ENCODE results near the gene NLRP1. TPM values are rescaled to one million over a fixed set of nuclear protein-coding genes. Genes with fewer than 3 reads are reported as not detected.
A peak's percentile ranks its signal among the peaks of the same experiment; 100 is the strongest.

Gene NLRP1
- total and polyA plus RNA-seq, 7 experiments from 2014 or later: 27.7 to 360 (median 241) TPM

DNA sequence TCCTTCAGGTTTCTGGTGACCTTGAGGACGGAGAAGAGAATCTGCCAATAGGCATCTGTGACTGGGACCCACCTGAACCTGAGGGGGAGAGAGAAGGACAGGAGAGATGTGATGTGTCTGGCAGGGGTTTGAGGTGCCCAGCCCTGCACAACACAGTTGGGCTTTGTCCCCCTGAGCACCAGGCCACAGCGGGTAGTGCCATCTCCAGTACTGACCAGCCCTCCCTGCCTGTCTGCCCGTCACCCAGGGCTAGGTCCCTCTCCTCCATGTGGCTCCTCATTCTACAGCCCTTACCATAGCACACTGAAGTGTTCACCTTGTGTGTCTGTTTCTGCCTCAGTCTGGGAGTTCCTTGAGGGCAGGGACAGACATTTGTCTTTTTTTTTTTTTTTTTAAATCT lies 30.8 kb downstream of the NLRP1 start:
- Histone ChIP-seq H3K27ac (ENCODE audit: low read depth, low read length) (no peak overlapping the region), H3K4me1 (ENCODE audit: control insufficient read depth in 2 of 2, insufficient read depth in 2 of 2, low read length in 2 of 2) (no peaks in the 10 kb centered on the region), H3K27me3 (ENCODE audit: control insufficient read depth in 2 of 2, insufficient read depth in 2 of 2, low read length in 2 of 2) (no peaks in the 10 kb centered on the region), H3K9me3 (ENCODE audit: control insufficient read depth in 2 of 3, low read length in 3 of 3) (no peaks in the 10 kb centered on the region), H3K4me3 (ENCODE audit: low read length) (no peak overlapping the region), H3K36me3 (ENCODE audit: control insufficient read depth in 2 of 3, insufficient read depth in 3 of 3, low read length in 3 of 3) (peaks cover 11 to 89% (median 20%) of the 10 kb centered on the region in 3 experiments)
- H3K4me1 Mint-ChIP-seq: peaks cover 16 to 46% (median 26%) of the 10 kb centered on the region in 7 donors
- no peak overlapping the region for H3K4me3 Mint-ChIP-seq
- ATAC-seq (no peak), DNase-seq (no peak)
- intact Hi-C loops (cut with micrococcal nuclease): no loop called here
- H3K27me3 Mint-ChIP-seq: no peaks in the 10 kb centered on the region
- H3K36me3 Mint-ChIP-seq: peaks cover 26 to 67% (median 56%) of the 10 kb centered on the region in 5 donors
- peaks cover 0 to 2% (median 0%) of the 10 kb centered on the region in 11 donors for H3K9me3 Mint-ChIP-seq
- H3K27ac Mint-ChIP-seq: peak overlapping the region in 5 of 9 donors; percentile 6 to 65 (median 48)
- ChIA-PET CTCF (no interaction called here), POLR2A (interaction anchor here (0.6 kb wide), 1 partner anchor 865 kb away, joined by 3 read pairs; no protein-coding TSS in a partner anchor)

DNA sequence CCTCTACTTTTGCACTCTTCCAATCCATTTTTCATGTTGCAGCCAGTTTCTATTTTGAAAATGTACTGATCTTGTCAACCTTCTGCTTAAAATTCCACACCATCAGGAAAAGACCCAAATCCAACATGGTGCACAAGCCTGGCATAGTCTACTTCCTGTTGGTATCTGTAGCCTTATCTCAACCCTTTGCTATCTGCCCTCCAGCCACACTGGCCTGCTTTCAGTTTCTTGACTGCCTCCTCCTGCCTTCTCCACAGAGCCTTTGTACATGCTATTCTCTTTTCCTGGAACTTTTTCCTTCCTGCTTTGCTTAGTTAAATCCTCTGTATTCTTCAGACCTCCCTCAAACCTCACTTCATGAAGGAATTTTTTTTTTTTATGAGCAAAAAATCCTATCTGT lies 31.5 kb downstream of the NLRP1 start:
- Histone ChIP-seq H3K4me1 (ENCODE audit: control insufficient read depth in 2 of 2, insufficient read depth in 2 of 2, low read length in 2 of 2) (no peaks in the 10 kb centered on the region), H3K27me3 (ENCODE audit: control insufficient read depth in 2 of 2, insufficient read depth in 2 of 2, low read length in 2 of 2) (no peaks in the 10 kb centered on the region), H3K4me3 (ENCODE audit: low read length) (no peak overlapping the region), H3K36me3 (ENCODE audit: control insufficient read depth in 2 of 3, insufficient read depth in 3 of 3, low read length in 3 of 3) (peaks cover 11 to 89% (median 20%) of the 10 kb centered on the region in 3 experiments), H3K9me3 (ENCODE audit: control insufficient read depth in 2 of 3, low read length in 3 of 3) (no peaks in the 10 kb centered on the region), H3K27ac (ENCODE audit: low read depth, low read length) (no peak overlapping the region)
- ChIA-PET CTCF (no interaction called here), POLR2A (interaction anchor here (0.6 kb wide), 1 partner anchor 865 kb away, joined by 3 read pairs; no protein-coding TSS in a partner anchor)
- Mint-ChIP-seq H3K36me3 (peaks cover 30 to 68% (median 60%) of the 10 kb centered on the region in 5 donors), H3K9me3 (peaks cover 0 to 2% (median 0%) of the 10 kb centered on the region in 11 donors), H3K27ac (peak overlapping the region in 7 of 9 donors; percentile 6 to 86 (median 48)), H3K27me3 (no peaks in the 10 kb centered on the region), H3K4me3 (no peak overlapping the region), H3K4me1 (peaks cover 19 to 50% (median 28%) of the 10 kb centered on the region in 7 donors)
- intact Hi-C loops (cut with micrococcal nuclease): no loop called here
- ATAC-seq (no peak), DNase-seq (no peak)

DNA sequence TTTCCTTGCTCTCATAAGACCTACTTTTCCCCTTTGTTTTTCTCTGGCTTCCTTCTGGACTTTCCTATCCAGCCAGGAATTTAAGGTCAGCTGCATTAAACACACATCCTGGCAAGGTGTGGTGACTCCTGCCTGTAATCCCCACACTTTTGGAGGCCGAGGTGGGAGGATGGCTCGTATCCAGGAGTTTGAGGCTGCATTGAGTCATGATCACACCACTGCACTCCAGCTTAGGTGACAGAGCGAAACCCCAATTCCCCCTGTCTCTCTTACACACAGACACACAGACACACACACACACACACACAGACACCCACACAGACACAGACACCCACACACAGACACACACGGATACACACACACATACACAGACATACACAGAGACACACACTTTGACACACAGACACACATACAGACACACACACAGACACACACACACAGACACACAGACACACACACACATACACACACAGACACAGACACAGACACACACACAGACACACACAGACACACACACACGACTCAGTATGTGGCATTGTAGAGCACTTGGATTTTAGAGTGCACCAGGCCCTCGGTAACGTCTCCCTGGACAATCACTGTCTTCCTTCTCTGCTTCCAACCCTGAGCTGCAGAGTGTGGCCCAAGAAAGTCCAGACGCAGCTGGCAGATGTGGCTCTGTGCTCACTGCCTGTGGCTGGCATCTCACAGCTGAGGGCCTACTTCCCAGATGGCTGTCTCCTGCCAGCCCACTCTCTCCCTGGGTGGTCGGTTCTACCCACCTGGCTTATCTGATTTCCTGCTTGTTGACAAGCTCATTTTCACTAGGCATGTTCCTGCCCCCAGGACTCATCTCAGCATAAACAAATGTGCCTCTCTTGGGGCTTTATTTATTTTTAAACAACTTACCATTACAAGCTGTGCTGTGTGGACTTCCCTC lies 39.0 kb downstream of the NLRP1 start:
- no peak overlapping the region for H3K27ac ChIP-seq (ENCODE audit: low read depth, low read length)
- Mint-ChIP-seq H3K4me1 (peaks cover 6 to 19% (median 13%) of the 10 kb centered on the region in 7 donors), H3K27ac (peak overlapping the region in 8 of 9 donors; percentile 1 to 67 (median 28)), H3K36me3 (peaks cover 18 to 60% (median 31%) of the 10 kb centered on the region in 5 donors), H3K27me3 (no peaks in the 10 kb centered on the region), H3K4me3 (no peak overlapping the region), H3K9me3 (peaks cover 0 to 2% (median 0%) of the 10 kb centered on the region in 11 donors)
- H3K4me1 ChIP-seq (ENCODE audit: control insufficient read depth in 2 of 2, insufficient read depth in 2 of 2, low read length in 2 of 2): no peaks in the 10 kb centered on the region
- DNase-seq: no peak
- H3K27me3 ChIP-seq (ENCODE audit: control insufficient read depth in 2 of 2, insufficient read depth in 2 of 2, low read length in 2 of 2): no peaks in the 10 kb centered on the region
- intact Hi-C loops (cut with micrococcal nuclease): no loop called here
- H3K4me3 ChIP-seq (ENCODE audit: low read length): no peak overlapping the region
- ChIA-PET CTCF (no interaction called here), POLR2A (interaction anchor here (0.9 kb wide), 1 partner anchor 60 kb away, joined by 3 read pairs; no protein-coding TSS in a partner anchor)
- H3K9me3 ChIP-seq (ENCODE audit: control insufficient read depth in 2 of 3, low read length in 3 of 3): no peaks in the 10 kb centered on the region
- peaks cover 9 to 91% (median 23%) of the 10 kb centered on the region in 3 experiments for H3K36me3 ChIP-seq (ENCODE audit: control insufficient read depth in 2 of 3, insufficient read depth in 3 of 3, low read length in 3 of 3)
- ATAC-seq: no peak

DNA sequence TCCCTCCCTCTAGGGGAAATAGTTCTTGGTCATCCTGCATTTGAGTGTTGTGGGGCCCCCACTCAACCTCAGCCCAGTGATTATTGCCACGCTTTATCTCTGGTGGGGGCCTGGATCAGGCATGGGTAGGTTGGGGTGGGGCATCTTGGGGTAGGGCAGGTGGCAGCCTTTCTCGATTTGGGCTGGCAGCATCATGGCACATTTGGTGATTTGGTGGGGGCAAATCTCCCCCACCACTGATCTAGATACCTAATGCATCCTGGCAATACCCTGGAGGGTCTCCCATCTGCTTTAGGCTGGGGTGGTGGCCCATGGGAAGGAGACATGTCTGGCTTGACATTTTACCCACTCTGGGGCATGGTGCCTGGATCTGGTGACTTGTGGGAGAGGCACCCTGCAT lies 40.2 kb downstream of the NLRP1 start:
- DNase-seq (peak in 1 of 9 donors; percentile 7), ATAC-seq (no peak)
- H3K4me3 Mint-ChIP-seq: no peak overlapping the region
- Histone ChIP-seq H3K27me3 (ENCODE audit: control insufficient read depth in 2 of 2, insufficient read depth in 2 of 2, low read length in 2 of 2) (no peaks in the 10 kb centered on the region), H3K27ac (ENCODE audit: low read depth, low read length) (no peak overlapping the region), H3K4me1 (ENCODE audit: control insufficient read depth in 2 of 2, insufficient read depth in 2 of 2, low read length in 2 of 2) (no peaks in the 10 kb centered on the region), H3K36me3 (ENCODE audit: control insufficient read depth in 2 of 3, insufficient read depth in 3 of 3, low read length in 3 of 3) (peaks cover 12 to 93% (median 28%) of the 10 kb centered on the region in 3 experiments), H3K4me3 (ENCODE audit: low read length) (no peak overlapping the region), H3K9me3 (ENCODE audit: control insufficient read depth in 2 of 3, low read length in 3 of 3) (no peaks in the 10 kb centered on the region)
- H3K27ac Mint-ChIP-seq: peak overlapping the region in 3 of 9 donors; percentile 26 to 63 (median 40)
- peaks cover 6 to 19% (median 13%) of the 10 kb centered on the region in 7 donors for H3K4me1 Mint-ChIP-seq
- CTCF ChIA-PET: no interaction called here
- H3K36me3 Mint-ChIP-seq: peaks cover 18 to 62% (median 36%) of the 10 kb centered on the region in 5 donors
- intact Hi-C loops (cut with micrococcal nuclease): no loop called here
- POLR2A ChIA-PET: no interaction called here
- no peaks in the 10 kb centered on the region for H3K27me3 Mint-ChIP-seq
- H3K9me3 Mint-ChIP-seq: peaks cover 0 to 2% (median 0%) of the 10 kb centered on the region in 11 donors

DNA sequence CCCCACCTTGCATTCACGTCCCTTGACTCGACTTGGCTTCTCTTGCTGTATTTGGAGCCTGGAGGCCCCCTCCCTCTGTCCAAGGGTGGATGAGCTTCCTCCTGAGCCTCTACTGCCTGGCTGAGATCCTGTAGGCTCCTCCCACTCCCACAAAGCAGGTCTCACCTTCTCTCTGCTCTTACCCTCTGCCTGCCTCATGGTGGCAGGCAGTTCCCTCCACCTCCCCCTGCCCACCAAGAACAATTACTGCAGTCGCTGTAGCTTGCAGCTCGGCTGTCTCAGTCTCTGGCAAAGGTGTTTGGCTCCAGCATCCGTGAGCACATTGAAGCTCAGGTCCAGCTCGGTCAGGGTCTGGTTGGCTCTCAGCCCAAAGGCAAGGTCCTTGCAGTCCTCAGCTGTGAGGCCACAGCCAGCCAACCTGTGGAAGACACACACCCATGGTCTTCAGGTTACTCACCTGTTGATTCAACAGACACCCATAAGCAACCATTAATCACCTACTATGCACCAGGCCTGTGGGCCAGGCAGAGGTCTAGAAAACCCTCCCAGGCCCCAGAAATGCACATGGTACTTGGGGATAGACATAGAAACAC lies 42.6 kb downstream of the NLRP1 start:
- H3K4me1 ChIP-seq (ENCODE audit: control insufficient read depth in 2 of 2, insufficient read depth in 2 of 2, low read length in 2 of 2): no peaks in the 10 kb centered on the region
- no peaks in the 10 kb centered on the region for H3K27me3 Mint-ChIP-seq
- intact Hi-C loops (cut with micrococcal nuclease): no loop called here
- DNase-seq (no peak), ATAC-seq (no peak)
- no peaks in the 10 kb centered on the region for H3K9me3 ChIP-seq (ENCODE audit: control insufficient read depth in 2 of 3, low read length in 3 of 3)
- no peak overlapping the region for H3K4me3 Mint-ChIP-seq
- POLR2A ChIA-PET: no interaction called here
- peaks cover 9 to 52% (median 18%) of the 10 kb centered on the region in 5 donors for H3K36me3 Mint-ChIP-seq
- H3K9me3 Mint-ChIP-seq: no peaks in the 10 kb centered on the region
- peak overlapping the region in 4 of 9 donors; percentile 14 to 87 (median 50) for H3K27ac Mint-ChIP-seq
- CTCF ChIA-PET: no interaction called here
- H3K27ac ChIP-seq (ENCODE audit: low read depth, low read length): no peak overlapping the region
- peaks cover 0 to 8% (median 0%) of the 10 kb centered on the region in 7 donors for H3K4me1 Mint-ChIP-seq
- peaks cover 16 to 94% (median 28%) of the 10 kb centered on the region in 3 experiments for H3K36me3 ChIP-seq (ENCODE audit: control insufficient read depth in 2 of 3, insufficient read depth in 3 of 3, low read length in 3 of 3)
- H3K4me3 ChIP-seq (ENCODE audit: low read length): no peak overlapping the region
- no peaks in the 10 kb centered on the region for H3K27me3 ChIP-seq (ENCODE audit: control insufficient read depth in 2 of 2, insufficient read depth in 2 of 2, low read length in 2 of 2)

DNA sequence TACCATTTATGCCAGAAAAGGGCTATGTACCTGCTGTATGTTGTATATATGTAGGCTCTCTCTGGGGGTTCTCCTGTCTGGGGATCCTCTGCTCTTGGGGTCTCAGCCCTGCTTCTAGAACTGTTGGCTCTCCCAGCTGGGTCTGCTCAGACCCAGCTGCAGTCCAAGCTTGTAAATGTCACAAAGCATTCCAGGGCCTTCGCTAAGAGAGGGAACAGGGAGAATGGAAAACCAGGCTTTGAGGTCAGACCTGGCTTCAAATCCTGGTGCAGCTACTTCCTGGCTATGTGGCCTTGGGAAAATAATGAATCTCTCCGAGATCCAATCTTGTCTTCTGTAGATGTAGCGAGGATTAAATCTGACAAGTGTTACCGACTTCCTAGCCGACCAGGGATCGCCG lies 44.0 kb downstream of the NLRP1 start:
- CTCF ChIA-PET: no interaction called here
- Histone ChIP-seq H3K4me3 (ENCODE audit: low read length) (no peak overlapping the region), H3K27ac (ENCODE audit: low read depth, low read length) (no peak overlapping the region), H3K36me3 (ENCODE audit: control insufficient read depth in 2 of 3, insufficient read depth in 3 of 3, low read length in 3 of 3) (peaks cover 16 to 92% (median 28%) of the 10 kb centered on the region in 3 experiments), H3K9me3 (ENCODE audit: control insufficient read depth in 2 of 3, low read length in 3 of 3) (no peaks in the 10 kb centered on the region), H3K27me3 (ENCODE audit: control insufficient read depth in 2 of 2, insufficient read depth in 2 of 2, low read length in 2 of 2) (no peaks in the 10 kb centered on the region), H3K4me1 (ENCODE audit: control insufficient read depth in 2 of 2, insufficient read depth in 2 of 2, low read length in 2 of 2) (no peaks in the 10 kb centered on the region)
- Mint-ChIP-seq H3K9me3 (no peaks in the 10 kb centered on the region), H3K27me3 (no peaks in the 10 kb centered on the region), H3K4me1 (peaks cover 0 to 3% (median 0%) of the 10 kb centered on the region in 7 donors), H3K36me3 (peaks cover 4 to 55% (median 23%) of the 10 kb centered on the region in 5 donors), H3K4me3 (no peak overlapping the region), H3K27ac (peak overlapping the region in 4 of 9 donors; percentile 38 to 75 (median 52))
- intact Hi-C loops (cut with micrococcal nuclease): no loop called here
- POLR2A ChIA-PET: no interaction called here
- ATAC-seq (no peak), DNase-seq (no peak)
